Epithelial cell of esophagus (primary cell): Measurements from ENCODE around the gene CMPK2.

Source experiments
- DNase-seq: peaks from one replicate; pipeline ENCODE4 v3.0.0; 2010; ENCODE audit warnings: low read depth
- H3K4me3 ChIP-seq: 2 replicates; pipeline ENCODE4 v1.5.1; 2011; ENCODE audit warnings: mild to moderate bottlenecking, low read length, control low read depth
- CTCF ChIP-seq: IDR thresholded peaks from 2 replicates; pipeline ENCODE4 v1.5.1; 2011; ENCODE audit warnings: low read depth, mild to moderate bottlenecking, low read length, control low read depth, inconsistent platforms; ENCODE audit not compliant: insufficient read depth; ENCODE audit errors: missing control alignments

CMPK2 gene

GRCh38 chr2:6831229-6831628 lies 34.5 kb downstream of the CMPK2 start:
- H3K4me3 ChIP-seq, result no peak overlapping the region
- no peak for TF ChIP-seq CTCF
- DNase-seq, result no peak

GRCh38 chr2:6828299-6828584 lies 37.5 kb downstream of the CMPK2 start:
- no peak overlapping the region for H3K4me3 ChIP-seq
- peak; percentile 16 for TF ChIP-seq CTCF
- no peak for DNase-seq

GRCh38 chr2:6827566-6828298 lies 38.0 kb downstream of the CMPK2 start:
- H3K4me3 ChIP-seq, result no peak overlapping the region
- TF ChIP-seq CTCF, result no peak
- DNase-seq, result no peak

GRCh38 chr2:6826081-6826913 lies 39.4 kb downstream of the CMPK2 start:
- peak; percentile 46 for TF ChIP-seq CTCF
- no peak overlapping the region for H3K4me3 ChIP-seq
- DNase-seq, result peak; percentile 39

GRCh38 chr2:6824962-6825361 lies 40.7 kb downstream of the CMPK2 start:
- DNase-seq, result no peak
- H3K4me3 ChIP-seq, result no peak overlapping the region
- no peak for TF ChIP-seq CTCF

GRCh38 chr2:6823111-6823510 lies 42.6 kb downstream of the CMPK2 start:
- TF ChIP-seq CTCF, result no peak
- no peak for DNase-seq
- no peak overlapping the region for H3K4me3 ChIP-seq

GRCh38 chr2:6822406-6822805 lies 43.3 kb downstream of the CMPK2 start:
- no peak for DNase-seq
- no peak overlapping the region for H3K4me3 ChIP-seq
- TF ChIP-seq CTCF, result no peak
